Measurements from ENCODE around the gene CHRM2. TPM values are rescaled to one million over a fixed set of nuclear protein-coding genes. Genes with fewer than 3 reads are reported as not detected.

CHRM2 gene
- total RNA-seq, 1 experiment from 2014 or later = not detected

GRCh38 chr7:137040745-137041144 is 172.3 kb downstream of the CHRM2 start:
- H3K27me3 Mint-ChIP-seq (ENCODE audit: low read depth) = no peaks in the 10 kb centered on the region
- H3K36me3 Mint-ChIP-seq (ENCODE audit: insufficient read depth in 1 of 3, low read depth in 3 of 3) = no peaks in the 10 kb centered on the region; a peak in 1 of 7 replicates
- H2BK120ac ChIP-seq (ENCODE audit: low read depth, low read length, poor library complexity, severe bottlenecking) = no peak overlapping the region
- no peak overlapping the region for H3K4ac ChIP-seq (ENCODE audit: low read depth, low read length)
- H4K5ac ChIP-seq (ENCODE audit: insufficient read length, low read depth, low read length) = no peak overlapping the region
- no peak for TF ChIP-seq CTCF (conservative IDR thresholded peaks at IDR 0.05)
- H3K9me3 ChIP-seq (ENCODE audit: control insufficient read depth, low read depth, low read length) = no peaks in the 10 kb centered on the region
- no peak overlapping the region for H3K18ac ChIP-seq (ENCODE audit: insufficient read length, low read depth, low read length)
- no peak overlapping the region for H2AK5ac ChIP-seq (ENCODE audit: insufficient read length, low read length)
- H4K91ac ChIP-seq (ENCODE audit: insufficient read length, low read depth, low read length) = no peak overlapping the region
- H3K56ac ChIP-seq (ENCODE audit: insufficient read length, low read depth, low read length) = no peak overlapping the region
- peaks cover 0 to 3% of the 10 kb centered on the region in 2 experiments; a peak in 1 of 5 replicates for H3K9me3 Mint-ChIP-seq
- no peak overlapping the region for H3K27ac ChIP-seq (ENCODE audit: insufficient read length, low read depth, low read length)
- no peak overlapping the region for H3K9ac ChIP-seq (ENCODE audit: extremely low read depth, insufficient read length, low read length)
- no CpG with 5 or more reads among the region's 7 CpGs for WGBS (ENCODE audit: extremely low coverage, insufficient read length, low lambda C conversion rate)
- H2BK20ac ChIP-seq (ENCODE audit: low read depth, low read length, poor library complexity, severe bottlenecking) = no peak overlapping the region
- no peak overlapping the region for H3K4me2 ChIP-seq (ENCODE audit: insufficient read depth, insufficient read length, low read length)
- no peaks in the 10 kb centered on the region for H4K20me1 ChIP-seq (ENCODE audit: control insufficient read depth, insufficient read depth, insufficient read length)
- no peaks in the 10 kb centered on the region for H3K4me1 ChIP-seq (ENCODE audit: insufficient read depth, low read length)
- no peak overlapping the region for H3K23ac ChIP-seq (ENCODE audit: insufficient read length, low read depth, low read length)
- H2BK15ac ChIP-seq (ENCODE audit: low read depth, low read length) = no peak overlapping the region
- no peaks in the 10 kb centered on the region for H3K23me2 ChIP-seq (ENCODE audit: insufficient read length, low read depth, low read length, poor library complexity, severe bottlenecking)
- H3K14ac ChIP-seq (ENCODE audit: insufficient read depth, low read length) = no peak overlapping the region
- H3K27me3 ChIP-seq (ENCODE audit: insufficient read depth, low read length) = no peaks in the 10 kb centered on the region
- H4K8ac ChIP-seq (replicated peaks; ENCODE audit: insufficient read length, low read depth, low read length) = no peak overlapping the region
- H2BK5ac ChIP-seq (ENCODE audit: insufficient read length, low read length) = no peak overlapping the region
- no peak overlapping the region for H3K27ac Mint-ChIP-seq
- DNase-seq = no peak
- H3K4me1 Mint-ChIP-seq = peaks cover 18 to 22% of the 10 kb centered on the region in 2 experiments
- H2AFZ ChIP-seq (ENCODE audit: low read length) = no peak overlapping the region
- no peak overlapping the region for H2BK12ac ChIP-seq (ENCODE audit: insufficient read length, low read depth, low read length)
- no peaks in the 10 kb centered on the region for H3K79me1 ChIP-seq (ENCODE audit: insufficient read depth, low read depth, low read length, poor library complexity, severe bottlenecking)
- H3T11ph ChIP-seq (ENCODE audit: low read length) = no peak overlapping the region
- no peaks in the 10 kb centered on the region for H3K79me2 ChIP-seq (ENCODE audit: insufficient read depth, low read length)
- no peak overlapping the region for H3K4me3 Mint-ChIP-seq
